ENCODE data around the gene PARD3. TPM values are rescaled to one million over a fixed set of nuclear protein-coding genes. Genes with fewer than 3 reads are reported as not detected.

Gene PARD3
- total RNA-seq, 6 experiments from 2014 or later: 19.1 to 27.8 (median 22.0) TPM

DNA sequence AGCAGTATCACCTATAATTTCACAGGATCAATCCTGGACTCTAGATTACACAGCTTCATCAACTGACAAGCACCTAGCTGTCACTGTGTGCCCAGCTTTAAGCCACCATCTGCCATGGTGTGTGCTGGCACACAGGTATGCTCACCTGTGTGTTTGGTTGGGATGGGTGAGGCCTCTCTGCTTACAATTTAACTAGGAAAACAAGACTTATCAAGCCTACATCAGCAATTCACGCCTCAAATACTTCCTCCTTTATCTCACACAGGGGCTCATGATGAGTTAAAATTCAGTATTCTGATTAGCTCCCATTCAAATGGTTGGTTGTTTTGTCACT, 608.2 kb downstream of the PARD3 start:
- ATAC-seq (no peak), DNase-seq (no peak)
- no peak for TF ChIP-seq CTCF (IDR thresholded peaks at IDR 0.05)
- TF ChIP-seq POLR2A (IDR thresholded peaks at IDR 0.05): no peak
- no peak overlapping the region for H3K27ac ChIP-seq
- intact Hi-C loops (cut with DNase I): no loop called here
- H3K27me3 ChIP-seq: no peaks in the 10 kb centered on the region
- H3K4me1 ChIP-seq: no peaks in the 10 kb centered on the region
- H3K36me3 ChIP-seq: no peaks in the 10 kb centered on the region
- 100% methylated on average over 1 of the region's 1 CpG for WGBS (ENCODE audit: insufficient coverage, low coverage, low lambda C conversion rate, missing lambda C conversion rate)
- H3K9me3 ChIP-seq: no peaks in the 10 kb centered on the region
- H3K4me3 ChIP-seq: no peak overlapping the region

GRCh38 chr10:34206078-34206934, 608.8 kb downstream of the PARD3 start:
- no peaks in the 10 kb centered on the region for H3K36me3 ChIP-seq
- H3K4me1 ChIP-seq: no peaks in the 10 kb centered on the region
- DNase-seq (no peak), ATAC-seq (no peak)
- WGBS (ENCODE audit: insufficient coverage, low coverage, low lambda C conversion rate, missing lambda C conversion rate): 90% methylated on average over 7 of the region's 9 CpGs
- intact Hi-C loops (cut with DNase I): no loop called here
- H3K27ac ChIP-seq: no peak overlapping the region
- no peaks in the 10 kb centered on the region for H3K27me3 ChIP-seq
- no peaks in the 10 kb centered on the region for H3K9me3 ChIP-seq
- TF ChIP-seq CTCF (IDR thresholded peaks at IDR 0.05) (no peak), POLR2A (IDR thresholded peaks at IDR 0.05) (no peak)
- no peak overlapping the region for H3K4me3 ChIP-seq

- 59% methylated on average over 2 of the region's 5 CpGs for WGBS (ENCODE audit: insufficient coverage, low coverage, low lambda C conversion rate, missing lambda C conversion rate)
- peak; percentile 35 to 49 (median 36) for ATAC-seq
- intact Hi-C loops (cut with DNase I): no loop called here
Observed at GRCh38 chr10:34205452-34205851, 609.6 kb downstream of the PARD3 start.

GRCh38 chr10:34203966-34204630, 611.0 kb downstream of the PARD3 start:
- H3K4me1 ChIP-seq: no peaks in the 10 kb centered on the region
- H3K36me3 ChIP-seq: no peaks in the 10 kb centered on the region
- no peak for DNase-seq
- no peak overlapping the region for H3K4me3 ChIP-seq
- 79% methylated on average over 7 of the region's 7 CpGs for WGBS (ENCODE audit: insufficient coverage, low coverage, low lambda C conversion rate, missing lambda C conversion rate)
- intact Hi-C loops (cut with DNase I): no loop called here
- ATAC-seq: no peak
- TF ChIP-seq POLR2A (IDR thresholded peaks at IDR 0.05) (no peak), CTCF (IDR thresholded peaks at IDR 0.05) (no peak)
- H3K9me3 ChIP-seq: no peaks in the 10 kb centered on the region
- H3K27ac ChIP-seq: no peak overlapping the region
- no peaks in the 10 kb centered on the region for H3K27me3 ChIP-seq

More at GRCh38 chr10:34205452-34205851, 609.6 kb downstream of the PARD3 start:
- H3K4me1 ChIP-seq: no peaks in the 10 kb centered on the region
- no peak for TF ChIP-seq CTCF (IDR thresholded peaks at IDR 0.05)
- TF ChIP-seq POLR2A (IDR thresholded peaks at IDR 0.05): no peak
- H3K27me3 ChIP-seq: no peaks in the 10 kb centered on the region
- no peaks in the 10 kb centered on the region for H3K9me3 ChIP-seq
- H3K36me3 ChIP-seq: no peaks in the 10 kb centered on the region
- H3K4me3 ChIP-seq: no peak overlapping the region
- no peak for DNase-seq
- H3K27ac ChIP-seq: no peak overlapping the region
